GM12801 (cell line): Measurements from ENCODE around the gene ADGRB3.

Source experiments
- CTCF ChIP-seq: IDR thresholded peaks from one replicate; pipeline ENCODE4 v1.5.1; 2011; ENCODE audit warnings: control low read depth; ENCODE audit not compliant: insufficient read length; ENCODE audit errors: extremely low read depth

ADGRB3 gene

GRCh38 chr6:69005199-69005598, 370.1 kb downstream of the ADGRB3 start:
- TF ChIP-seq CTCF = no peak

GRCh38 chr6:69007781-69008180, 372.7 kb downstream of the ADGRB3 start:
- no peak for TF ChIP-seq CTCF

GRCh38 chr6:69012211-69012610, 377.1 kb downstream of the ADGRB3 start:
- no peak for TF ChIP-seq CTCF

- no peak for TF ChIP-seq CTCF
These were observed 377.8 kb downstream of the ADGRB3 start for GRCh38 chr6:69012876-69013275.

GRCh38 chr6:69018906-69019305, 383.8 kb downstream of the ADGRB3 start:
- TF ChIP-seq CTCF = no peak

- no peak for TF ChIP-seq CTCF
These were observed 384.8 kb downstream of the ADGRB3 start for GRCh38 chr6:69019832-69020231.

GRCh38 chr6:69022993-69023392, 387.9 kb downstream of the ADGRB3 start:
- TF ChIP-seq CTCF = no peak

GRCh38 chr6:69026243-69026642, 391.2 kb downstream of the ADGRB3 start:
- TF ChIP-seq CTCF = no peak
